ENCODE measurements around the gene STK32C. TPM values are rescaled to one million over a fixed set of nuclear protein-coding genes. Genes with fewer than 3 reads are reported as not detected.
"Not testable (repeated sequence)": the region's sequence is repeated elsewhere in the genome, so short reads cannot be mapped to it uniquely, and the experiment has no call there.

Gene STK32C
- total RNA-seq, 1 donor from 2014 or later, result 8.7 TPM

GRCh38 chr10:132269266-132270230 lies 38.2 kb downstream of the STK32C start:
- DNase-seq (ENCODE audit: low read depth), result no peak

- DNase-seq (ENCODE audit: low read depth), result not testable (repeated sequence)
Measured at GRCh38 chr10:132267916-132268315, 39.8 kb downstream of the STK32C start.

GRCh38 chr10:132266594-132267161 lies 41.1 kb downstream of the STK32C start:
- DNase-seq (ENCODE audit: low read depth), result no peak

GRCh38 chr10:132265890-132266496 lies 41.8 kb downstream of the STK32C start:
- DNase-seq (ENCODE audit: low read depth), result no peak

- no peak for DNase-seq (ENCODE audit: low read depth)
Measured at GRCh38 chr10:132264966-132265889, 42.5 kb downstream of the STK32C start.

- DNase-seq (ENCODE audit: low read depth), result no peak
Measured at GRCh38 chr10:132264306-132264950, 43.3 kb downstream of the STK32C start.

DNA sequence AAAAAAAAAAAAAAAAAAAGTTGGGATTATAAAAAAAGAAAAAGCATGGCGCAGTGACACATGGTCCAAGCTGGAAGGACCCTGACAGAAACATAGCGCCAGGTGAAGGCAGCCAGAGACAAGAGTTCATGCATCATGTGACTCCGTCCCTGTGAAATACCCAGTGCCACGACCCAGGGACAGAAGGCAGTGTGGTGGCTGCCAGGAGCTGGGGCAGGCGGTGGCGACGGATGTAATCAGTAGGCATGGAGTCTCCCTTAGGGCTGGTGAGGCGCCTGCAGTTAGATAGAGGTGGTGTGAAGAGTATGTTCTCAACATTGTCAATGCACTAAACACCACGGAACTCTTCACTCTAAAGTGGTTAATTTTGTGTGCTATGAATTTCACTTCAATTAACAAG lies 43.9 kb downstream of the STK32C start:
- DNase-seq (ENCODE audit: low read depth), result no peak

- no peak for DNase-seq (ENCODE audit: low read depth)
Measured at GRCh38 chr10:132259702-132260482, 47.9 kb downstream of the STK32C start.

DNA sequence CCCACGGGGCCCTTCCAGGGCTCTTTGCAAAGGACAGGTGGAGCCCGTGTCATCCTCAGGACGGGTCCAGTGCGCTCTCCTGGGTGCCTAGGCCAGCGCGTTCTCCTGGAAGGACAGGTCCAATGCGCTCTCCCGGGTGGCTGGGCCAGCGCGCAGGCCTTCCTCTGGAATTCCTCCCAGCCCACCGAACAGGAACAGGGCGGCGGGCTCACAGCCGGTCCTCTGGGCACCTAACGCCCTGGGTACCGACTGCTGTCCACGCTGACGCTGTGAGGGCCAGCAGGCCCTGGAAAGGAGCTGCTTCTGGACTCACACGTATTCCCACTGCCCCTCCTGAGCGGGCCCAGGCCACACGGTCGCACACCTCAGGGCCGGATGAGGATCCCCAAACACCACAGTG lies 49.3 kb downstream of the STK32C start:
- DNase-seq (ENCODE audit: low read depth), result no peak

GRCh38 chr10:132257907-132258306 lies 49.8 kb downstream of the STK32C start:
- no peak for DNase-seq (ENCODE audit: low read depth)

GRCh38 chr10:132257271-132257670 lies 50.5 kb downstream of the STK32C start:
- DNase-seq (ENCODE audit: low read depth), result peak; percentile 39

GRCh38 chr10:132256866-132257265 lies 50.9 kb downstream of the STK32C start:
- no peak for DNase-seq (ENCODE audit: low read depth)

- DNase-seq (ENCODE audit: low read depth), result no peak
Measured at GRCh38 chr10:132255489-132256344, 52.0 kb downstream of the STK32C start.

DNA sequence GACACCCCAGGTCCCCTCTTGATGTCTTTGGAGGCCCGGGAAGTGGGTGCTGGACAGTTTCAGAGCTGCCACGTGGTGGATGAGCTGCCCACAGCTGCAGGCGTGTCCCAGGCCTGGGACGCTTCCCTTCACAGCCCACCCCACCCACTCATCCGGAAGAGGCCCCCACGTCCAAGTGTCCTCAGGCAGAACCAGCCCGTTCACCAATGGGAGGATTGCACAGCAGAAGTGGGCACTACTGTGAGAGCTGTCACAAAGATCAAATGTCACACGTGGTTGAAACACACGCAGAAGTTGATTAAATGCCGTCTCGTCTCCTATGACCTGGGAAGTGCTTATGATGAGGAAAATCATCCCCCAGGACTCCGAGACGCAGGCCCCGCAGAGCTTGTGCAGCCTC lies 52.9 kb downstream of the STK32C start:
- no peak for DNase-seq (ENCODE audit: low read depth)

- DNase-seq (ENCODE audit: low read depth), result no peak
Measured at GRCh38 chr10:132253092-132253687, 54.6 kb downstream of the STK32C start.

GRCh38 chr10:132252412-132252811 lies 55.3 kb downstream of the STK32C start:
- no peak for DNase-seq (ENCODE audit: low read depth)

DNA sequence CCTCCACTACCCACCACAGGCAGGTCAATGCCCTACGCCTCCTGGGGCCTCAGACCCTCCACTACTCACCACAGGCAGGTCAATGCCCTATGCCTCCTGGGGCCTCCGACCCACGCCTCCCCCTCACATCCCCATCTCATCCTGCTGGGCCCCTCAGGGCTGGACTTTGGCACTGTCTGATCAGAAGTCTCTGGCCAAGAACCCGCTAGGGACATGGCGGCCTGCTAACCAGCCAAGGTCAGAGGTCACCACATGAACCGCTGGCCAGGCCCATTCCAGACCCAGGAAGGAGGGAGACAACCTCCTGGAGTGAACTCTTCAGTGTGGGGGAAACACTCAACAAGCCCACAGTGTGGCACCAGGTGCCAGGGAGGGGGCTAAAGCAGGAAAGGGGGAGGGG lies 55.8 kb downstream of the STK32C start:
- DNase-seq (ENCODE audit: low read depth), result no peak
